NCI-H524 treated with DMSO at 0.1 percent for 48 hours (cell line): ENCODE results near the gene ANKRD35.
A peak's percentile ranks its signal among the peaks of the same experiment; 100 is the strongest.
"Not testable (repeated sequence)": the region's sequence is repeated elsewhere in the genome, so short reads cannot be mapped to it uniquely, and the experiment has no call there.

ENCODE experiments used
- DNase-seq: peaks from one replicate; lab custom pipeline; 2025; lab: John Stamatoyannopoulos, UW

ANKRD35 gene

GRCh38 chr1:145885738-145886287 lies at the start of gene ANKRD35:
TSS of gene ANKRD35 (minus strand) at chr1:145885866. CDS start at chr1:145885758, 108 bp downstream.
- no peak for DNase-seq

- DNase-seq, result not testable (repeated sequence)
Measured at GRCh38 chr1:145932522-145933009, 46.9 kb upstream of the ANKRD35 start.

GRCh38 chr1:145927916-145928643 lies 42.4 kb upstream of the ANKRD35 start:
- no peak for DNase-seq

GRCh38 chr1:145927063-145927886 lies 41.6 kb upstream of the ANKRD35 start, which contains the start of gene RBM8A:
TSS of gene RBM8A (minus strand) at chr1:145927484. CDS start at chr1:145927426, 58 bp downstream.
- DNase-seq, result peak; percentile 95

GRCh38 chr1:145926686-145927062 lies 41.0 kb upstream of the ANKRD35 start:
- no peak for DNase-seq

GRCh38 chr1:145922266-145922665 lies 36.6 kb upstream of the ANKRD35 start:
- DNase-seq, result no peak

GRCh38 chr1:145920297-145920696 lies 34.6 kb upstream of the ANKRD35 start:
- DNase-seq, result not testable (repeated sequence)

GRCh38 chr1:145918992-145919939 lies 33.6 kb upstream of the ANKRD35 start:
- DNase-seq, result no peak

- DNase-seq, result peak; percentile 16
Measured at GRCh38 chr1:145918144-145918991, 32.7 kb upstream of the ANKRD35 start, which contains the start of gene PEX11B. TSS of gene PEX11B (minus strand) at chr1:145918717. CDS start at chr1:145918688, 29 bp downstream.

- DNase-seq, result no peak
Measured at GRCh38 chr1:145917595-145917994, 31.9 kb upstream of the ANKRD35 start.

GRCh38 chr1:145916745-145917144 lies 31.1 kb upstream of the ANKRD35 start:
- no peak for DNase-seq

- no peak for DNase-seq
Measured at GRCh38 chr1:145912128-145912641, 26.5 kb upstream of the ANKRD35 start.

GRCh38 chr1:145908653-145909052 lies 23.0 kb upstream of the ANKRD35 start:
- DNase-seq, result no peak

GRCh38 chr1:145906954-145907753 lies 21.5 kb upstream of the ANKRD35 start:
- no peak for DNase-seq

GRCh38 chr1:145901312-145902021 lies 15.8 kb upstream of the ANKRD35 start:
- no peak for DNase-seq

- DNase-seq, result no peak
Measured at GRCh38 chr1:145898756-145899155, 13.1 kb upstream of the ANKRD35 start.

GRCh38 chr1:145897969-145898368 lies 12.3 kb upstream of the ANKRD35 start:
- DNase-seq, result no peak

GRCh38 chr1:145895471-145895870 lies 9.8 kb upstream of the ANKRD35 start:
- DNase-seq, result no peak
